Measurements from ENCODE around the gene IGLL5.
"Not testable (repeated sequence)": the region's sequence is repeated elsewhere in the genome, so short reads cannot be mapped to it uniquely, and the experiment has no call there.

Gene IGLL5

GRCh38 chr22:22899342-22900080 is 11.9 kb downstream of the IGLL5 start:
- in situ Hi-C loops (cut with HindIII; ENCODE audit: low sequenced_read_pairs) = not testable (repeated sequence)

GRCh38 chr22:22900527-22901205 is 13.1 kb downstream of the IGLL5 start:
- in situ Hi-C loops (cut with HindIII; ENCODE audit: low sequenced_read_pairs) = not testable (repeated sequence)

- in situ Hi-C loops (cut with HindIII; ENCODE audit: low sequenced_read_pairs) = no loop called here
Observed at GRCh38 chr22:22901578-22902218, 14.1 kb downstream of the IGLL5 start.

- in situ Hi-C loops (cut with HindIII; ENCODE audit: low sequenced_read_pairs) = no loop called here
Observed at GRCh38 chr22:22902247-22903001, 14.8 kb downstream of the IGLL5 start.

- in situ Hi-C loops (cut with HindIII; ENCODE audit: low sequenced_read_pairs) = no loop called here
Observed at GRCh38 chr22:22903355-22903777, 15.8 kb downstream of the IGLL5 start.

- in situ Hi-C loops (cut with HindIII; ENCODE audit: low sequenced_read_pairs) = not testable (repeated sequence)
Observed at GRCh38 chr22:22903781-22904192, 16.2 kb downstream of the IGLL5 start.

- in situ Hi-C loops (cut with HindIII; ENCODE audit: low sequenced_read_pairs) = not testable (repeated sequence)
Observed at GRCh38 chr22:22904736-22905135, 17.1 kb downstream of the IGLL5 start.

GRCh38 chr22:22906391-22906790 is 18.8 kb downstream of the IGLL5 start:
- in situ Hi-C loops (cut with HindIII; ENCODE audit: low sequenced_read_pairs) = not testable (repeated sequence)

GRCh38 chr22:22906907-22907550 is 19.4 kb downstream of the IGLL5 start:
- in situ Hi-C loops (cut with HindIII; ENCODE audit: low sequenced_read_pairs) = no loop called here

GRCh38 chr22:22907551-22908494 is 20.2 kb downstream of the IGLL5 start:
- in situ Hi-C loops (cut with HindIII; ENCODE audit: low sequenced_read_pairs) = no loop called here

GRCh38 chr22:22908495-22908861 is 20.9 kb downstream of the IGLL5 start:
- in situ Hi-C loops (cut with HindIII; ENCODE audit: low sequenced_read_pairs) = no loop called here

- in situ Hi-C loops (cut with HindIII; ENCODE audit: low sequenced_read_pairs) = no loop called here
Observed at GRCh38 chr22:22908941-22909604, 21.5 kb downstream of the IGLL5 start.

- in situ Hi-C loops (cut with HindIII; ENCODE audit: low sequenced_read_pairs) = no loop called here
Observed at GRCh38 chr22:22909605-22910271, 22.1 kb downstream of the IGLL5 start.

- in situ Hi-C loops (cut with HindIII; ENCODE audit: low sequenced_read_pairs) = no loop called here
Observed at GRCh38 chr22:22910272-22911240, 22.9 kb downstream of the IGLL5 start.

- in situ Hi-C loops (cut with HindIII; ENCODE audit: low sequenced_read_pairs) = no loop called here
Observed at GRCh38 chr22:22911327-22912134, 23.9 kb downstream of the IGLL5 start.

GRCh38 chr22:22912135-22912987 is 24.7 kb downstream of the IGLL5 start:
- in situ Hi-C loops (cut with HindIII; ENCODE audit: low sequenced_read_pairs) = no loop called here

Measured in endothelial cell of hepatic sinusoid (primary cell).